Panc1 (cell line): ENCODE measurements around the gene ABLIM2. TPM values are rescaled to one million over a fixed set of nuclear protein-coding genes. Genes with fewer than 3 reads are reported as not detected.

Source experiments
- ATAC-seq: fragments of 200-7000 bp; cut with Tn5 transposase; 2 replicates; pipeline ENCODE4 v1.9.1; 2020; ENCODE audit warnings: mild to moderate bottlenecking, moderate library complexity
- BruUV-seq: library from RNA; stranded (reverse); fragments of 400-500 nt; replicated peaks from 2 replicates; lab custom pipeline; 2021; lab: Mats Ljungman, UMichigan
- CTCF ChIA-PET: fragments of 300-600 bp; sonication (Branson Sonifier 250); formaldehyde crosslinking; loops from one replicate; lab custom pipeline; 2022; ENCODE audit warnings: antibody characterized with exemption; lab: Charles Lee
- POLR2A ChIA-PET: fragments of 300-600 bp; sonication (Branson Sonifier 250); formaldehyde crosslinking; loops from one replicate; lab custom pipeline; 2022; ENCODE audit warnings: antibody characterized with exemption; lab: Charles Lee
- DNase-seq: peaks from one replicate; pipeline ENCODE4 v3.0.0-alpha.2; 2010; ENCODE audit warnings: low read depth, low spot score
- H3K27ac ChIP-seq: 2 replicates; pipeline ENCODE4 v1.5.1; 2011; ENCODE audit warnings: mild to moderate bottlenecking, low read length, inconsistent platforms
- H3K27me3 ChIP-seq: fragments of 200-500 bp; sonication (Bioruptor generic); 2 replicates; pipeline ENCODE4 v1.6.0; 2014; ENCODE audit warnings: low read length, inconsistent platforms; ENCODE audit not compliant: control insufficient read depth, insufficient read depth
- H3K36me3 ChIP-seq: fragments of 200-500 bp; sonication (Bioruptor generic); 2 replicates; pipeline ENCODE4 v1.5.1; 2014; ENCODE audit warnings: inconsistent platforms, mild to moderate bottlenecking, low read length, moderate library complexity; ENCODE audit not compliant: control insufficient read depth, insufficient read depth
- H3K4me1 ChIP-seq: 2 replicates; pipeline ENCODE4 v1.5.1; 2011; ENCODE audit warnings: inconsistent platforms, mild to moderate bottlenecking, low read length, moderate library complexity; ENCODE audit not compliant: control insufficient read depth, insufficient read depth
- H3K4me3 ChIP-seq, 2 experiments: 2 replicates each; pipeline ENCODE4 v1.5.1; 2011 to 2012; ENCODE audit warnings: low read depth in 2 of 2, low read length in 2 of 2, mild to moderate bottlenecking in 2 of 2, inconsistent platforms in 1 of 2, moderate library complexity in 1 of 2
- H3K9me3 ChIP-seq: fragments of 200-500 bp; sonication (Bioruptor generic); 2 replicates; pipeline ENCODE4 v1.5.1; 2014; ENCODE audit warnings: low read depth, mild to moderate bottlenecking, inconsistent platforms, low read length, moderate library complexity; ENCODE audit not compliant: control insufficient read depth, insufficient read depth
- POLR2AphosphoS5 ChIP-seq: IDR thresholded peaks from 2 replicates; pipeline ENCODE4 v1.6.1; 2012; ENCODE audit warnings: mild to moderate bottlenecking, low read depth, low read length, moderate library complexity
- REST ChIP-seq, 2 experiments: IDR thresholded peaks; 2 replicates each; pipeline ENCODE4 v1.6.1; 2011 to 2012; ENCODE audit warnings: low read depth in 2 of 2, control low read depth in 1 of 2, low read length in 1 of 2, mild to moderate bottlenecking in 1 of 2, moderate library complexity in 1 of 2; ENCODE audit not compliant: insufficient read depth in 1 of 2
- SIN3A ChIP-seq: IDR thresholded peaks from 2 replicates; pipeline ENCODE4 v1.6.1; 2012; ENCODE audit warnings: low read depth, mild to moderate bottlenecking, low read length, moderate library complexity, borderline replicate concordance; ENCODE audit not compliant: insufficient read depth
- TCF7L2 ChIP-seq: IDR thresholded peaks from 2 replicates; pipeline ENCODE4 v1.6.1; 2011; ENCODE audit warnings: mild to moderate bottlenecking, low read depth, low read length, inconsistent platforms
- in situ Hi-C: cut with HindIII; loops from 2 replicates; pipeline ENCODE4 v1.10.0; 2016; ENCODE audit warnings: low sequenced_read_pairs, low pct_unique_long_range_greater_than_20kb
- intact Hi-C: fragments of 100-400 bp; cut with micrococcal nuclease; formaldehyde crosslinking; loops from one replicate; pipeline ENCODE4 v1.10.0; 2022; ENCODE audit not compliant: unreplicated experiment
- total RNA-seq: library from RNA; stranded (reverse); gene quantifications from one replicate; pipeline ENCODE4 v1.2.1, GENCODE V29; 2021; ENCODE audit not compliant: unreplicated experiment
- TF ChIP-seq, protein P1 (sequence below): fragments of 450-650 bp; IDR thresholded peaks from 2 replicates; pipeline ENCODE4 v1.5.1; 2017; ENCODE audit warnings: mild to moderate bottlenecking

The ABLIM2 gene
- total RNA-seq, 1 experiment from 2014 or later, result 0.64 TPM

DNA sequence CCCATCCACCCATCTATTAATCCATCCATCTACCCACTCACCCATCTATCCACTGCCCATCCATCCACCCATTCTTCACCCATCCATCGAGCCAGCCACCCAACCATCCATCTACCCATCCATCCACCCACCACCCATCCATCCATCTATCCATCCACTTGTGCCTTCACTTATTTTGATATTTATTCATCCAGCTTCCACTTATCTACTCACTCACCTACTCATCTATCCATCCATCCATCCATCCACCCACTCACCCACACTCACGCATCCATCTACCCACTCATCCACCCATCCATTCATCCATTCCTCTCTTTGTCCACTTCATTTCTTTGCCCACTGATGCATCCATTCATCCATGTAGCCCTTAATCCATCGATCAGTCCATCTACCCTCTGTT lies 146.1 kb downstream of the ABLIM2 start:
- Histone ChIP-seq H3K4me3 (no peak overlapping the region), H3K4me1 (no peaks in the 10 kb centered on the region), H3K9me3 (no peaks in the 10 kb centered on the region), H3K27ac (no peak overlapping the region), H3K27me3 (no peaks in the 10 kb centered on the region), H3K36me3 (no peaks in the 10 kb centered on the region)
- intact Hi-C loops, result no loop called here
- CTCF ChIA-PET, result no interaction called here
- in situ Hi-C loops, result no loop called here
- no peak for ATAC-seq
- TF ChIP-seq POLR2AphosphoS5, result no peak
- TF ChIP-seq, protein P1, sequence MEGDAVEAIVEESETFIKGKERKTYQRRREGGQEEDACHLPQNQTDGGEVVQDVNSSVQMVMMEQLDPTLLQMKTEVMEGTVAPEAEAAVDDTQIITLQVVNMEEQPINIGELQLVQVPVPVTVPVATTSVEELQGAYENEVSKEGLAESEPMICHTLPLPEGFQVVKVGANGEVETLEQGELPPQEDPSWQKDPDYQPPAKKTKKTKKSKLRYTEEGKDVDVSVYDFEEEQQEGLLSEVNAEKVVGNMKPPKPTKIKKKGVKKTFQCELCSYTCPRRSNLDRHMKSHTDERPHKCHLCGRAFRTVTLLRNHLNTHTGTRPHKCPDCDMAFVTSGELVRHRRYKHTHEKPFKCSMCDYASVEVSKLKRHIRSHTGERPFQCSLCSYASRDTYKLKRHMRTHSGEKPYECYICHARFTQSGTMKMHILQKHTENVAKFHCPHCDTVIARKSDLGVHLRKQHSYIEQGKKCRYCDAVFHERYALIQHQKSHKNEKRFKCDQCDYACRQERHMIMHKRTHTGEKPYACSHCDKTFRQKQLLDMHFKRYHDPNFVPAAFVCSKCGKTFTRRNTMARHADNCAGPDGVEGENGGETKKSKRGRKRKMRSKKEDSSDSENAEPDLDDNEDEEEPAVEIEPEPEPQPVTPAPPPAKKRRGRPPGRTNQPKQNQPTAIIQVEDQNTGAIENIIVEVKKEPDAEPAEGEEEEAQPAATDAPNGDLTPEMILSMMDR, result no peak
- TF ChIP-seq REST (IDR thresholded peaks at IDR 0.05; ENCODE audit: insufficient read depth in 1 of 2, low read depth in 2 of 2, low read length in 1 of 2), result no peak
- no peak for TF ChIP-seq SIN3A
- no peak for TF ChIP-seq TCF7L2
- no TSS peak for BruUV-seq
- DNase-seq, result no peak
- POLR2A ChIA-PET, result no interaction called here

- BruUV-seq, result no TSS peak
- DNase-seq, result no peak
- no peaks in the 10 kb centered on the region for H3K27me3 ChIP-seq
- no peak overlapping the region for H3K27ac ChIP-seq
- no peaks in the 10 kb centered on the region for H3K4me1 ChIP-seq
- ATAC-seq, result no peak
- in situ Hi-C loops, result no loop called here
- ChIA-PET CTCF (no interaction called here), POLR2A (no interaction called here)
- intact Hi-C loops, result no loop called here
- TF ChIP-seq TCF7L2 (no peak), REST (IDR thresholded peaks at IDR 0.05; ENCODE audit: insufficient read depth in 1 of 2, low read depth in 2 of 2, low read length in 1 of 2) (no peak)
- TF ChIP-seq, protein P1, result no peak
- H3K36me3 ChIP-seq, result no peaks in the 10 kb centered on the region
- H3K9me3 ChIP-seq, result no peaks in the 10 kb centered on the region
- H3K4me3 ChIP-seq, result no peak overlapping the region
These were observed 148.0 kb downstream of the ABLIM2 start for GRCh38 chr4:8010618-8011017.
